SK-N-SH (cell line): ENCODE data around the gene BEND3.

Experiments used
- CTCF ChIP-seq: fragments of 200-600 bp; sonication (generic); IDR thresholded peaks from 2 replicates; pipeline ENCODE4 v1.6.1; 2017; ENCODE audit warnings: antibody characterized with exemption, mild to moderate bottlenecking, moderate library complexity
- GABPA ChIP-seq: IDR thresholded peaks from 2 replicates; pipeline ENCODE4 v1.4.0; 2012; ENCODE audit warnings: low read depth, mild to moderate bottlenecking
- GATA2 ChIP-seq: sonication (generic); formaldehyde crosslinking; IDR thresholded peaks from 2 replicates; pipeline ENCODE4 v1.5.0; 2020; ENCODE audit warnings: mild to moderate bottlenecking, missing genetic modification reagents
- JUND ChIP-seq: IDR thresholded peaks from 2 replicates; pipeline ENCODE4 v1.4.0; 2012
- MAX ChIP-seq: IDR thresholded peaks from 2 replicates; pipeline ENCODE4 v1.4.0; 2012; ENCODE audit warnings: low read depth
- REST ChIP-seq: IDR thresholded peaks from 2 replicates; pipeline ENCODE4 v1.6.1; 2012; ENCODE audit warnings: mild to moderate bottlenecking, low read depth, low read length, moderate library complexity

GRCh38 chr6:107020239-107020638, 95.1 kb downstream of the BEND3 start:
- TF ChIP-seq CTCF (no peak), JUND (no peak), REST (no peak), GATA2 (CRISPR knock-in tag) (no peak), GABPA (no peak), MAX (no peak)
